Measurements from ENCODE around the gene NUDT15.
"Not testable (repeated sequence)": the region's sequence is repeated elsewhere in the genome, so short reads cannot be mapped to it uniquely, and the experiment has no call there.

The NUDT15 gene

DNA sequence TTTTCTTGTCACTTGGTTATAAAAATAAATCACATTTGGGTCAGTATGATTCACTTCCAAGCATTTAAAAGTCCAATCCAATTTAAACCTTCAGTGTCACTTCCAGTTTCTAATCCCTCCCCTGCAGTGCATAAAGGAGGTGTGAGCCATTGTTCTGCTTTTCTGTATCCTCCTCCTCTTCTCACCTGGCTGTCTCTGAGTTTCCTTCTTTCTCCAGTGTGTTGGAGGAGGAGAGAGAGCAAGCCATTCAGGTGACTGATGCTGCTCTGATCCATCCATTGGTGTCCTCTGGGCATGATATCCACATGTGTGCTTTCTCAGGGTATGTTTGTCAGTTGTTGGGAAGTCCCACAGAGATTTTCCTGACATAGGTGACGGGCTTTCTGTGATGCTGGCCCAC is 1.2 kb downstream of the NUDT15 start:
- H3K4me3 ChIP-seq (ENCODE audit: low read depth in 1 of 5, low read length in 5 of 5) = peak overlapping the region in 3 of 5 donors; percentile 91 to 94 (median 93)
- no peak overlapping the region for H3K9ac ChIP-seq (ENCODE audit: low read length in 5 of 5)
- H3K27me3 ChIP-seq (ENCODE audit: control insufficient read depth in 5 of 5, insufficient read depth in 4 of 5, low read length in 5 of 5) = peaks cover 0 to 3% (median 0%) of the 10 kb centered on the region in 5 donors
- H3K36me3 ChIP-seq (ENCODE audit: control insufficient read depth in 5 of 5, insufficient read depth in 5 of 5, low read length in 5 of 5) = peaks cover 8 to 17% (median 13%) of the 10 kb centered on the region in 5 donors
- peaks cover 8 to 19% (median 18%) of the 10 kb centered on the region in 5 donors for H3K4me1 ChIP-seq (ENCODE audit: control insufficient read depth in 5 of 5, insufficient read depth in 5 of 5, low read length in 5 of 5)
- no peaks in the 10 kb centered on the region for H3K9me3 ChIP-seq (ENCODE audit: control insufficient read depth in 5 of 5, low read length in 5 of 5)
- H3K27ac ChIP-seq (ENCODE audit: low read depth, low read length) = peak overlapping the region; percentile 94

DNA sequence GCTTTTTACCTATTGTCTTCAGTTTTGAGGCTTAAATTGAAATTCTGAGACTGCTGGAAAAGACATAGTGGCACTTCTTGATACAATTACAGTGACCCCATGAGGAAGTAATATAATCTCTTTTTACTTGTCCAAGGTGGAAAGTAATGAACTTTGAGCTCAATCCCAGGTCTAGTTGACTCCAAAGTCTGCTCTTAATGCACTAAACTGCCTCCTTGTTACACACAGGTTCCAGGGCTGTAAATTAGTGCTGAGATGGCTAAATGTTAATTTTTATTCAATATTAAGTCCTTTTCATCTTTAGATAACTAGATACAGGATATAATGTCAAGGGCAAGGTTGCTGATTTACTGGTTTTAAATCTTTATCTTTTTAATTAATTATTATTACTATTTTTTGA is 2.5 kb downstream of the NUDT15 start:
- Histone ChIP-seq H3K27ac (ENCODE audit: low read depth, low read length) (no peak overlapping the region), H3K9me3 (ENCODE audit: control insufficient read depth in 5 of 5, low read length in 5 of 5) (no peaks in the 10 kb centered on the region), H3K4me3 (ENCODE audit: low read depth in 1 of 5, low read length in 5 of 5) (no peak overlapping the region), H3K27me3 (ENCODE audit: control insufficient read depth in 5 of 5, insufficient read depth in 4 of 5, low read length in 5 of 5) (peaks cover 0 to 3% (median 0%) of the 10 kb centered on the region in 5 donors), H3K36me3 (ENCODE audit: control insufficient read depth in 5 of 5, insufficient read depth in 5 of 5, low read length in 5 of 5) (peaks cover 8 to 17% (median 13%) of the 10 kb centered on the region in 5 donors), H3K9ac (ENCODE audit: low read length in 5 of 5) (no peak overlapping the region), H3K4me1 (ENCODE audit: control insufficient read depth in 5 of 5, insufficient read depth in 5 of 5, low read length in 5 of 5) (peaks cover 8 to 19% (median 18%) of the 10 kb centered on the region in 5 donors)

DNA sequence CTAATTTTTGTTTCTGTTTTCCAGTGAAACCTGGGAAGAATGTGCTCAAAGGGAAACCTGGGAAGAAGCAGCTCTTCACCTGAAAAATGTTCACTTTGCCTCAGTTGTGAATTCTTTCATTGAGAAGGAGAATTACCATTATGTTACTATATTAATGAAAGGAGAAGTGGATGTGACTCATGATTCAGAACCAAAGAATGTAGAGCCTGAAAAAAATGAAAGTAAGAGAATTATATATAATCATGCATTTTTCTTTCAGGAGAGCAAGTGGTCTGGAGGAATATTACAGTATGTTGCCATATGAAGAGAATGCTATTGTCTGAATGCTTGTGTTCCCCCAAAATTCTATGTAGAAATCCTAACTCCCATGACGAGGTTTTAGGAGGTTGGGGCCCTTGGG is 3.4 kb downstream of the NUDT15 start:
- H3K27ac ChIP-seq (ENCODE audit: low read depth, low read length) = no peak overlapping the region

DNA sequence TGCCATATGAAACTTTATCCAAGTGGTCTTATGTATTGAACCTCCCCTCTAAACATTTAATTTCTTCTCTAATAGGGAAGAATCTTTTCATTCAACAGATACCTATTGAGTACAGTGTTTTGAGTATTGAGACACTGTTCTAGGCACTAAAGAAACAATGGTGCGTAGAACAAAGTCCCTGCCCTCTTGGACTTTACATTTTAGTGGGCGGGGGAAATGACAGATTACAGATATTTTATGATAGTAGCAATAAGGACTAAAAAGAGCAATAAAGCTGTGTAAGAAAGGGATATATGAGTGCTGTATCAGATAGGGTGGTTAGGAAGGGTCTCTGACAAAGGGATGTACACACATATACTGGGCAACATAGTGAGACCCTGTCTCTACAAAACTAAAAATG is 5.4 kb downstream of the NUDT15 start:
- no peaks in the 10 kb centered on the region for H3K9me3 ChIP-seq (ENCODE audit: control insufficient read depth in 5 of 5, low read length in 5 of 5)
- peaks cover 8 to 21% (median 15%) of the 10 kb centered on the region in 5 donors for H3K36me3 ChIP-seq (ENCODE audit: control insufficient read depth in 5 of 5, insufficient read depth in 5 of 5, low read length in 5 of 5)
- no peak overlapping the region for H3K27ac ChIP-seq (ENCODE audit: low read depth, low read length)
- no peak overlapping the region for H3K9ac ChIP-seq (ENCODE audit: low read length in 5 of 5)
- peaks cover 0 to under 1% (median 0%) of the 10 kb centered on the region in 5 donors for H3K27me3 ChIP-seq (ENCODE audit: control insufficient read depth in 5 of 5, insufficient read depth in 4 of 5, low read length in 5 of 5)
- no peak overlapping the region for H3K4me3 ChIP-seq (ENCODE audit: low read depth in 1 of 5, low read length in 5 of 5)
- H3K4me1 ChIP-seq (ENCODE audit: control insufficient read depth in 5 of 5, insufficient read depth in 5 of 5, low read length in 5 of 5) = peaks cover under 1 to 11% (median 10%) of the 10 kb centered on the region in 5 donors

More for the DNA sequence above, 3.4 kb downstream of the NUDT15 start:
- Histone ChIP-seq H3K9ac (ENCODE audit: low read length in 5 of 5) (no peak overlapping the region), H3K36me3 (ENCODE audit: control insufficient read depth in 5 of 5, insufficient read depth in 5 of 5, low read length in 5 of 5) (peaks cover 8 to 20% (median 13%) of the 10 kb centered on the region in 5 donors), H3K4me3 (ENCODE audit: low read depth in 1 of 5, low read length in 5 of 5) (no peak overlapping the region), H3K9me3 (ENCODE audit: control insufficient read depth in 5 of 5, low read length in 5 of 5) (no peaks in the 10 kb centered on the region), H3K27me3 (ENCODE audit: control insufficient read depth in 5 of 5, insufficient read depth in 4 of 5, low read length in 5 of 5) (peaks cover 0 to 3% (median 0%) of the 10 kb centered on the region in 5 donors), H3K4me1 (ENCODE audit: control insufficient read depth in 5 of 5, insufficient read depth in 5 of 5, low read length in 5 of 5) (peaks cover 8 to 19% (median 18%) of the 10 kb centered on the region in 5 donors)

DNA sequence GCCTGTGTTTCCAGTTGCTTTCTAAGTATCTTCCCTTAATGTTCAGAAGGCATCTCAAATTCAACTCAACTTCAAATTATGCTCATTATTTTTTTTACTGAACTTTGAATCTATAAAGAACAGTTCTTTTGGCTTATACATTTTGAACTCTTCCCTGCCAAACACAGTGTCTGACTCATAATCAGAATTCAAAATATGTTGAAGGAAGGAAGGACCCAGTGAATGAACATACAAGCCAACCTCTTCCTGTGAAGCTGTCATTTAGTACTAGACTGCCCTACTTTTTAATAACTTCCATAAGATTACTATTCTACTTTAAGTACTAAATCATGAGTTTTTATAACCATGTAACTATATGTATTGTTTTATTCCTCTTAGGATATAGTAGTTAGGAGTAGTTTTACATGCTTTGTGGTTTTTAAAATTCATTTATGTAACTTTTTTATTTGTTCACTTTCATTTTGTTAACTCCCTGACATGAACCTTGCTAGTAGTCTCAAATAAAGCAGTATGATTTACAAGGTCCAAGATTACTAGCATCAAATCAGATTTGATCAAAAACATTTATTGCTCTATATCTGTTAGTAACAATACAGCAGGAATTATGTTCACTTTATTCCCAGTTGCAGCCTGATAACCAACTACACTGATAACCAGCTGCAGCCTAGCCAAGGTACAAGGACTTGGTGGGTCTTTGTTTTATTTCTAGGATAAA is 6.4 kb downstream of the NUDT15 start:
- peak overlapping the region in 1 of 5 donors; percentile 16 for H3K9ac ChIP-seq (ENCODE audit: low read length in 5 of 5)
- peaks cover 12 to 30% (median 20%) of the 10 kb centered on the region in 5 donors for H3K36me3 ChIP-seq (ENCODE audit: control insufficient read depth in 5 of 5, insufficient read depth in 5 of 5, low read length in 5 of 5)
- H3K9me3 ChIP-seq (ENCODE audit: control insufficient read depth in 5 of 5, low read length in 5 of 5) = no peaks in the 10 kb centered on the region
- peaks cover 0 to under 1% (median 0%) of the 10 kb centered on the region in 5 donors for H3K4me1 ChIP-seq (ENCODE audit: control insufficient read depth in 5 of 5, insufficient read depth in 5 of 5, low read length in 5 of 5)
- no peaks in the 10 kb centered on the region for H3K27me3 ChIP-seq (ENCODE audit: control insufficient read depth in 5 of 5, insufficient read depth in 4 of 5, low read length in 5 of 5)
- H3K27ac ChIP-seq (ENCODE audit: low read depth, low read length) = no peak overlapping the region
- no peak overlapping the region for H3K4me3 ChIP-seq (ENCODE audit: low read depth in 1 of 5, low read length in 5 of 5)

DNA sequence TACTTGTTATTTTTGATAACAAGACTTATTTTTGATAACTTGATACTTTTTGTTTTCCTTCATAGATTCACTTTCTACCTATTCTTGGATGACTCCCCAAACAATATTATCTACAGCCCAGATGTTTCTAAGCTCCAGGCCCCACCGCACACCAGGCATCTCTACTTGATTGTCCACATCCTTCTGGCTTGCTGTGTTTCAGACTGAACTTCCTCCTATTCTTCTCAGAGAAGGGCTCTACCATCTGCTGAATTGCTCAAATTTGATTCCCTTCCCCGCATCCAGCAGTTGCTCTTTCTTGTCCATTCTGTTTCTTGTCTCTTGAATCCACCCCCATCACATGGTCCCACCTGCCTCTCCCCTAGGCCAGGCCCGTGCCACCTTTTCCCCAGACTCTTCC is 13.0 kb downstream of the NUDT15 start:
- no peak overlapping the region for H3K9ac ChIP-seq (ENCODE audit: low read length in 5 of 5)
- H3K9me3 ChIP-seq (ENCODE audit: control insufficient read depth in 5 of 5, low read length in 5 of 5) = no peaks in the 10 kb centered on the region
- H3K27ac ChIP-seq (ENCODE audit: low read depth, low read length) = no peak overlapping the region
- H3K36me3 ChIP-seq (ENCODE audit: control insufficient read depth in 5 of 5, insufficient read depth in 5 of 5, low read length in 5 of 5) = peaks cover 15 to 54% (median 33%) of the 10 kb centered on the region in 5 donors
- H3K27me3 ChIP-seq (ENCODE audit: control insufficient read depth in 5 of 5, insufficient read depth in 4 of 5, low read length in 5 of 5) = no peaks in the 10 kb centered on the region
- no peak overlapping the region for H3K4me3 ChIP-seq (ENCODE audit: low read depth in 1 of 5, low read length in 5 of 5)
- H3K4me1 ChIP-seq (ENCODE audit: control insufficient read depth in 5 of 5, insufficient read depth in 5 of 5, low read length in 5 of 5) = peaks cover 0 to 1% (median 0%) of the 10 kb centered on the region in 5 donors

DNA sequence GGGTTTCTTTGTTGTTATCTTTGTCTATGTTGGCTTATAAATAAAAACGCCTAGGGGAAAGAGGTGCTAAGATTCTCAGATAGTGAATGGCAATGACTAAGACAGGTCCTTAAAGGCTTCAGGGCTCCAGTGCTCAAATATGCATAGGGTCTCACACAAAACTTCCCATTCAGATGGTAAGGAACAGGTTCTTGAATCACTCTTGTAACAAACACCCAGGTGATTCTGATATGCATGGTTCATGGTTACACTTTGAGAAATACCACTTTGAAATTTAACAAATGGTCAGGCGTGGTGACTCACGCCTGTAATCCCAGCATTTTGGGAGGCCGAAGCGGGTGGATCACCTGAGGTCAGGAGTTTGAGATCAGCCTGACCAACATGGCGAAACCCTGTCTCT is 17.1 kb downstream of the NUDT15 start:
- Histone ChIP-seq H3K27me3 (ENCODE audit: control insufficient read depth in 5 of 5, insufficient read depth in 4 of 5, low read length in 5 of 5) (no peaks in the 10 kb centered on the region), H3K36me3 (ENCODE audit: control insufficient read depth in 5 of 5, insufficient read depth in 5 of 5, low read length in 5 of 5) (peaks cover 11 to 34% (median 27%) of the 10 kb centered on the region in 5 donors), H3K4me1 (ENCODE audit: control insufficient read depth in 5 of 5, insufficient read depth in 5 of 5, low read length in 5 of 5) (peaks cover 0 to 1% (median 0%) of the 10 kb centered on the region in 5 donors), H3K9ac (ENCODE audit: low read length in 5 of 5) (no peak overlapping the region), H3K9me3 (ENCODE audit: control insufficient read depth in 5 of 5, low read length in 5 of 5) (no peaks in the 10 kb centered on the region), H3K4me3 (ENCODE audit: low read depth in 1 of 5, low read length in 5 of 5) (no peak overlapping the region), H3K27ac (ENCODE audit: low read depth, low read length) (no peak overlapping the region)

DNA sequence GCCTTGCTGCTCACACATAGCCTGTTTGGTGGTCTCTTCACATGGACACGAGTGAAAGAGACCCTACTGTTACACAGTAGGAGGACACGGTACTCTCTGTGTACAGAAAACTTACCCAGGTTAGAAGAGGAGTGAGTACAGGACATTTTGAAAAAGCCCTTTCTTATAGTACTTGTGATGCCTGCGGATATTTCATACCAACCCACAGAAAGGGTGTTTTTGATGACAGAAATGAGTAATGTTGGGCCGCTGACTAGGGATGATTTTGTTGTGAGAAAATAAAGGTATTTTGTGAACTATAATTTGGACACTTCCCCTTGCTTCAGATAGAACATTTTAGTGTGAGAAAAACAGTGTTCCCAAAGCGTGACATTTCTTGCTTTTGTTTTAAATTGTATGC is 18.2 kb downstream of the NUDT15 start:
- no peak overlapping the region for H3K9ac ChIP-seq (ENCODE audit: low read length in 5 of 5)
- peaks cover 11 to 28% (median 25%) of the 10 kb centered on the region in 5 donors for H3K36me3 ChIP-seq (ENCODE audit: control insufficient read depth in 5 of 5, insufficient read depth in 5 of 5, low read length in 5 of 5)
- H3K27me3 ChIP-seq (ENCODE audit: control insufficient read depth in 5 of 5, insufficient read depth in 4 of 5, low read length in 5 of 5) = no peaks in the 10 kb centered on the region
- no peaks in the 10 kb centered on the region for H3K9me3 ChIP-seq (ENCODE audit: control insufficient read depth in 5 of 5, low read length in 5 of 5)
- no peaks in the 10 kb centered on the region for H3K4me1 ChIP-seq (ENCODE audit: control insufficient read depth in 5 of 5, insufficient read depth in 5 of 5, low read length in 5 of 5)
- H3K4me3 ChIP-seq (ENCODE audit: low read depth in 1 of 5, low read length in 5 of 5) = no peak overlapping the region
- H3K27ac ChIP-seq (ENCODE audit: low read depth, low read length) = no peak overlapping the region

DNA sequence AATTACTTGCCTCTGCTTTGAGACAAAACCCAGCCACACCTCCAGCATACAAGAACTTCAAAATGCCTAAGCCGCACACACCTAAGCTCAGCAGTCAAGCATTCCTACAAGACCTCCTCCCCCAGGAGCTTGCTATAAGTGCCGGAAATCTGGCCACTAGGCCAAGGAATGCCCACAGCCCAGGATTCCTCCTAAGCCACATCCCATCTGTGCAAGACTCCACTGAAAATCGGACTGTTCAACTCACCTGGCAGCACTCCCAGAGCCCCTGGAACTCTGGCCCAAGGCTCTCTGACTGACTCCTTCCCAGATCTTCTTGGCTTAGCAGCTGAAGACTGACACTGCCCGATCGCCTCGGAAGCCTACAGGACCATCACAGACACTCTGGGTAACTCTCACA is 21.0 kb downstream of the NUDT15 start:
- H3K4me3 ChIP-seq (ENCODE audit: low read depth in 1 of 5, low read length in 5 of 5); H3K27me3 ChIP-seq (ENCODE audit: control insufficient read depth in 5 of 5, insufficient read depth in 4 of 5, low read length in 5 of 5); H3K9me3 ChIP-seq (ENCODE audit: control insufficient read depth in 5 of 5, low read length in 5 of 5); H3K4me1 ChIP-seq (ENCODE audit: control insufficient read depth in 5 of 5, insufficient read depth in 5 of 5, low read length in 5 of 5); H3K27ac ChIP-seq (ENCODE audit: low read depth, low read length); H3K9ac ChIP-seq (ENCODE audit: low read length in 5 of 5): not testable (repeated sequence)
- H3K36me3 ChIP-seq (ENCODE audit: control insufficient read depth in 5 of 5, insufficient read depth in 5 of 5, low read length in 5 of 5) = peaks cover 0 to 10% (median 3%) of the 10 kb centered on the region in 5 donors

DNA sequence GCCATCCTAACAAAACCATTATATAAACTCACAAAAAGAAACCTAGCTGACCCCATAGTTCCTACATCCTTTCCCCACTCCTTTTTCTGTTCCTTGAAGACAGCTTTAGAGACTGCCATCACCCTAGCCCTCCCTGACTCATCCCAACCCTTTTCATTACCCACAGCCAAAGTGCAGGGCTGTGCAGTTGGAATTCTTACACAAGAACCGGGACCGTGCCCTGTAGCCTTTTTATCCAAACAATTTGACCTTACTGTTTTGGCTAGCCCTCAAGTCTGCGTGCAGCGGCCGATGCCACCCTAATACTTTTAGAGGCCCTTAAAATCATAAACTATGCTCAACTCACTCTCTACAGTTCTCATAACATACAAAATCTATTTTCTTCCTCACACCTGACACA is 22.4 kb downstream of the NUDT15 start:
- H3K9me3 ChIP-seq (ENCODE audit: control insufficient read depth in 5 of 5, low read length in 5 of 5); H3K9ac ChIP-seq (ENCODE audit: low read length in 5 of 5); H3K4me3 ChIP-seq (ENCODE audit: low read depth in 1 of 5, low read length in 5 of 5); H3K27me3 ChIP-seq (ENCODE audit: control insufficient read depth in 5 of 5, insufficient read depth in 4 of 5, low read length in 5 of 5); H3K36me3 ChIP-seq (ENCODE audit: control insufficient read depth in 5 of 5, insufficient read depth in 5 of 5, low read length in 5 of 5); H3K27ac ChIP-seq (ENCODE audit: low read depth, low read length); H3K4me1 ChIP-seq (ENCODE audit: control insufficient read depth in 5 of 5, insufficient read depth in 5 of 5, low read length in 5 of 5): not testable (repeated sequence)

All from subcutaneous abdominal adipose tissue (tissue), 5 donors.